B cell (primary cell): ENCODE results near the gene PTPRG.

Source experiments
- EZH2 ChIP-seq: IDR thresholded peaks from 2 replicates; pipeline ENCODE4 v1.6.1; 2012; ENCODE audit warnings: borderline replicate concordance, low read depth, mild to moderate bottlenecking, moderate library complexity, low read length; ENCODE audit not compliant: insufficient read depth, poor library complexity, severe bottlenecking
- TF ChIP-seq, protein P1 (sequence below): fragments of 200-600 bp; IDR thresholded peaks from one replicate; pipeline ENCODE4 v1.8.0; 2022; ENCODE audit warnings: antibody characterized with exemption, mild to moderate bottlenecking

GRCh38 chr3:62329971-62330370 lies 768.6 kb downstream of the PTPRG start:
- TF ChIP-seq, protein P1, sequence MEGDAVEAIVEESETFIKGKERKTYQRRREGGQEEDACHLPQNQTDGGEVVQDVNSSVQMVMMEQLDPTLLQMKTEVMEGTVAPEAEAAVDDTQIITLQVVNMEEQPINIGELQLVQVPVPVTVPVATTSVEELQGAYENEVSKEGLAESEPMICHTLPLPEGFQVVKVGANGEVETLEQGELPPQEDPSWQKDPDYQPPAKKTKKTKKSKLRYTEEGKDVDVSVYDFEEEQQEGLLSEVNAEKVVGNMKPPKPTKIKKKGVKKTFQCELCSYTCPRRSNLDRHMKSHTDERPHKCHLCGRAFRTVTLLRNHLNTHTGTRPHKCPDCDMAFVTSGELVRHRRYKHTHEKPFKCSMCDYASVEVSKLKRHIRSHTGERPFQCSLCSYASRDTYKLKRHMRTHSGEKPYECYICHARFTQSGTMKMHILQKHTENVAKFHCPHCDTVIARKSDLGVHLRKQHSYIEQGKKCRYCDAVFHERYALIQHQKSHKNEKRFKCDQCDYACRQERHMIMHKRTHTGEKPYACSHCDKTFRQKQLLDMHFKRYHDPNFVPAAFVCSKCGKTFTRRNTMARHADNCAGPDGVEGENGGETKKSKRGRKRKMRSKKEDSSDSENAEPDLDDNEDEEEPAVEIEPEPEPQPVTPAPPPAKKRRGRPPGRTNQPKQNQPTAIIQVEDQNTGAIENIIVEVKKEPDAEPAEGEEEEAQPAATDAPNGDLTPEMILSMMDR: no peak
- TF ChIP-seq EZH2: no peak
